IPS-15b (cell line): ENCODE results near the gene OR5K1.

Experiments
- H3K27me3 ChIP-seq: one replicate; pipeline ENCODE4 v1.6.1; 2013; ENCODE audit warnings: low read length; ENCODE audit not compliant: control insufficient read depth, insufficient read depth
- H3K36me3 ChIP-seq: one replicate; pipeline ENCODE4 v1.6.1; 2013; ENCODE audit warnings: low read length; ENCODE audit not compliant: control insufficient read depth, insufficient read depth
- H3K4me1 ChIP-seq: one replicate; pipeline ENCODE4 v1.6.1; 2013; ENCODE audit warnings: mild to moderate bottlenecking, low read length; ENCODE audit not compliant: control insufficient read depth, insufficient read depth
- H3K4me3 ChIP-seq: one replicate; pipeline ENCODE4 v1.5.1; 2013; ENCODE audit warnings: low read depth, low read length
- H3K9ac ChIP-seq: one replicate; pipeline ENCODE4 v1.6.1; 2013; ENCODE audit warnings: low read depth, mild to moderate bottlenecking, low read length
- H3K9me3 ChIP-seq: one replicate; pipeline ENCODE4 v1.6.1; 2013; ENCODE audit warnings: mild to moderate bottlenecking, low read length; ENCODE audit not compliant: control insufficient read depth, insufficient read depth

OR5K1 gene

DNA sequence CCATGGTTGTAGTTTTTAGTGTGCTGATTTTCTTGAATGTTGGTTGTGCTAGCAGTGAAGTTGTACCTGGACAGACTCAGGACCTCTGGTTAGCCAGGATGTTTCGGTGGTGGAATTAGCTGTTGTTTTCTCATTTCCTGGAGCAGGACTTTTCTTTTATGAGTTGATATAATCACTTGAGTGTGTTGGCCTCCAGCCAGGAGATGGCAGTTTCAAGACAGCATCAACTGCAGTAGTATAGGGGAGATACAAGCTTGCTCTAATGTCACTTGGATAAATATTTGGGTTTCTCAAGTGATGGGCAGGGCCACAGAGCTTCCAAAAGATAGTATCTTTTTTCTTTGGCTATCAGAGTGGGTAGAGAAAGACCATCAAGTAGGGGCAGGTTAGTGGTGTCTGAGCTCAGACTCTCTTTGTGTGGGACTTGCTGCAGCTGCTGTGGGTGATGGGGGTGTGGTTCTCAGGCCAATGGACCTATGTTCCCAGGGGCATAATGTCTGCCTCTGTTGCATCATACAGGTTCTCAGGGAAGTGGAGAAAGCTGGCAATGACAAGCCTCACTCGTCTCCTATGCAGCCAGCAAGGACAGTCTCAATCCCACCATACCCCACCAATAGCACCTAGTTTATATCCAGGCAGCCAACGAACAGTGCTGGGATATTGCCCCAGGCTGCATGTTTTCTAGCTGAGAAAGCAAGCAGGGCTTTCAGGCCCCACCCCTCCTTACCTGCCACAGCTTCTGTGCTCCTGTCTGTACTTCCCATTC lies 19.9 kb downstream of the OR5K1 start:
- peaks cover 3% of the 10 kb centered on the region for H3K4me1 ChIP-seq
- H3K9ac ChIP-seq = no peak overlapping the region
- H3K4me3 ChIP-seq = no peak overlapping the region
- H3K9me3 ChIP-seq = no peaks in the 10 kb centered on the region
- no peaks in the 10 kb centered on the region for H3K27me3 ChIP-seq
- H3K36me3 ChIP-seq = no peaks in the 10 kb centered on the region

DNA sequence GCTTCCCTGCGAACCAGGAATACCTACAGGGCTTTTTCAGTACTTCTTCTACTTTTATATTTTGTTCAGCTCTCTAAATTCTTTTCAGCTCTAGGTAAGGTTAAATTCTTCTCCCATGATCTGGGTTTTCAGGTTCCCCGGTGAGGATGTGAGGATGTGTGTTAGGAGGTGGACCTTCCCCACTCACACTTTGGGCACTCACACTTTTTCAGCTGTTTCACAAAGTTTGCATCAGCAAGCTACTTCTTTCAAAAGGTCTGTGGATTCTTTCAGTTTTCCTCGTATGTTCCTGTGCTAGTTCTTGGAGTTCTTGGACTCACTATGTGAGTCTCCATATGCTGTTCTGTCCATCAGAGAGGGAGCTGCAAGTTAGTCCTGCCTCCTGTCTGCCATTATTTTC lies 20.6 kb downstream of the OR5K1 start:
- no peaks in the 10 kb centered on the region for H3K36me3 ChIP-seq
- H3K27me3 ChIP-seq = no peaks in the 10 kb centered on the region
- H3K9ac ChIP-seq = no peak overlapping the region
- H3K9me3 ChIP-seq = no peaks in the 10 kb centered on the region
- no peak overlapping the region for H3K4me3 ChIP-seq
- H3K4me1 ChIP-seq = peaks cover 3% of the 10 kb centered on the region

DNA sequence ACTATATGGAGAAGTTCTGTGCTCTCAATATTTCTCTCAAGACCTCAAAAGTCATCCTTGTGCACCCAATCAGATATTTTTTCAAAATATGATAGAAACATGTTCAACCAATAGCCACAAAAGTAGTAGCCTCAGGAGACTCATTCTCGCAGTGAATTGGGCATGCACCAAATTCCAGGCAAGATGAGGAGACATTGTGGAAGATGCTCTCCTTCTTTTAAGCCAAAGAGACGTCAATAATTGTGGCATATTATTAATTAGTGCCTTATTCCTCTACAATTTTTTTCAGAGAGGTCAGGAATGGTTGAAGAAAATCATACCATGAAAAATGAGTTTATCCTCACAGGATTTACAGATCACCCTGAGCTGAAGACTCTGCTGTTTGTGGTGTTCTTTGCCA lies 34.4 kb downstream of the OR5K1 start, which contains the start of gene OR5K2:
OR5K2 (plus strand) TSS at position 301 of the 400 bp plus-strand sequence; CDS start at position 301, 0 bp downstream.
- Histone ChIP-seq H3K9ac (no peak within 1 kb of the TSS), H3K9me3 (no peaks in the 10 kb centered on the region), H3K4me1 (no peaks in the 10 kb centered on the region), H3K4me3 (no peak within 1 kb of the TSS), H3K36me3 (no peaks in the 10 kb centered on the region), H3K27me3 (no peaks in the 10 kb centered on the region)

DNA sequence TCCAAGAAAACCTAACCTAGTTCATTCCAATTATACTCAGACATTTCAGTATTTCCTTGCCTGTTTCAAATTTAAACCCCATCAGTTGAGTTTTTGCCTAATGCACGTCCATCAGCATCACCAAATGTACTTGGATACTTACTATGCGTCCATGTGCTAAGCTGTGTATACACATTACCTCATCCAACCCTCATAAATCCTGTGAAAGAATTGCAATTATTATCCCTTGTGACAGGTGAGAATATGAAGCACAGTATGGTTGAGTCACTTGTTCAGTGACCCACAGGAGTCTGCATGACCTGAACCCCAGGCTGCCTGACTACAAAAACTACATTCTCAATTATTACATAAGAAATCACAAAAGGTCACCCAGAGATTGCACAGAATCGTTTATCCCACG lies 37.0 kb downstream of the OR5K1 start:
- Histone ChIP-seq H3K27me3 (no peaks in the 10 kb centered on the region), H3K36me3 (no peaks in the 10 kb centered on the region), H3K9ac (no peak overlapping the region), H3K4me1 (no peaks in the 10 kb centered on the region), H3K4me3 (no peak overlapping the region), H3K9me3 (no peaks in the 10 kb centered on the region)

DNA sequence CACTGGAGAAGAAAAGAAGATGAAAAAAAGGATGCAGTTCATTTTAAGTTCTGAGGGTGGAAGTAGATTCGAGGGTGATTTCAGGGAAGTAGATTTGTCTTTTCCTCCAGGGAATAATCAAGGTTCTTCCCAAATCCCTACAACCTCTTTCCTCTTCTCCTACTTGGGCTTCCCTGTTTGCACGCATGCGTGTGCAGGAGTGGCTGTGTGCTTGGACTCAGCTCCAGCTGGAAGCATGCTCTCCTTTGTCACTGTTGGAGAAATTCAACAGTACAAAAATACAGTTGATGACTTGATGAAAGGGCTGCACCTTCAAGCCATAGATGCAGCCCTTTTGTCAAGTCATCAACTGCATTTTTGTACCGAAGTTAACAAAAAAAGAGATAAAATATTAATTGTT lies 38.3 kb downstream of the OR5K1 start:
- Histone ChIP-seq H3K4me1 (no peaks in the 10 kb centered on the region), H3K9ac (no peak overlapping the region), H3K9me3 (no peaks in the 10 kb centered on the region), H3K27me3 (no peaks in the 10 kb centered on the region), H3K4me3 (no peak overlapping the region), H3K36me3 (no peaks in the 10 kb centered on the region)

DNA sequence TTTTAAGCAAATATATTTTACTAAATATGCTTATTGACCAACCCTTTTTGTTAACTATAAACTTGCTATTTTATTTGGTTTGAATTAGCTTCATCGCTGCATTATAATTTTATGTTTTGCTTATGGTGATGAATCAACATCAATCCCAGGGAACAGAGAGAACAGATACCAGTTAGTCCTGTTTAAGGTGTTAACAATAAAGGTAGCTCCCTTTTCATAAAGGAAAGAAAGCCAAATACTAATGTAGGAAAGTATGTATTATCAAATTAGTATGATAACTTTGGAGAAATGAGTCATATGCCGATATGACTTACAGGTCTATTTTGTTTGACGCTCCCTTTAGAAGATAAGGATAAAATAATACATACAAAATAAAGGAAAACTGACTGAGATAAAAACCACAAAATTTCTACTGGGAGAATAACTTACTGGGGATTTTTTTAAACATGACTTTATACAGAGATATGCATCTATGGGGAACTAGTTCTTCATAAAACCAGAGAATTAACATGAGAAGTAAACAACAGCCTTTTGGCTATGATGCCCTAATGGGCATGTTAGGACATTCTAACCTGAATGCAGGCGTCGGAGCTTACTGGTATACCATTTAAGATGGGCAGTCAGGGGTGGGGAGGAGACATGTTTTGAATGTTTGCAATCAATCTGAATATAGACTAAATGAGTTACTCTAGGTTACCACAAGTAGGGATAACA lies 39.0 kb downstream of the OR5K1 start:
- Histone ChIP-seq H3K9ac (no peak overlapping the region), H3K36me3 (no peaks in the 10 kb centered on the region), H3K27me3 (no peaks in the 10 kb centered on the region), H3K9me3 (no peaks in the 10 kb centered on the region), H3K4me3 (no peak overlapping the region), H3K4me1 (no peaks in the 10 kb centered on the region)

DNA sequence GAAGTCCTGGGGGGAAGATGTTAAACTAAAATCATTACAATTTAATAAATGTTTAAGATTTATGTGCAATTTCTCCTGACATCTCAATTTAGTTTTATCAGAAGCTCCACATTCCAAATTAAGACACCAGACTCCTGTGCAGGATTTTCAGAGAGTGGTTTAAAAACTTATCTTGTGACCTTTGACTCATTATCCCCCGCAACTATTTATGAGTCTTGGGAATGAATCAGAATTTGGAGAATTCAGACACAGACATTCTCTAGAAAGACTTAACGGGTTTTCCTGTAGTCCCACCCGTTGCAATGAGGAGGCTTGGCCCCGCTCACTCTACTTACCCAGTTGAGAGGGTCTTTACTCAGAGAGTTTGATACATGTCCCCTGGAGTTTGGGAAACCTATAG lies 41.5 kb downstream of the OR5K1 start:
- Histone ChIP-seq H3K27me3 (no peaks in the 10 kb centered on the region), H3K4me3 (no peak overlapping the region), H3K4me1 (no peaks in the 10 kb centered on the region), H3K36me3 (no peaks in the 10 kb centered on the region), H3K9ac (no peak overlapping the region), H3K9me3 (no peaks in the 10 kb centered on the region)

DNA sequence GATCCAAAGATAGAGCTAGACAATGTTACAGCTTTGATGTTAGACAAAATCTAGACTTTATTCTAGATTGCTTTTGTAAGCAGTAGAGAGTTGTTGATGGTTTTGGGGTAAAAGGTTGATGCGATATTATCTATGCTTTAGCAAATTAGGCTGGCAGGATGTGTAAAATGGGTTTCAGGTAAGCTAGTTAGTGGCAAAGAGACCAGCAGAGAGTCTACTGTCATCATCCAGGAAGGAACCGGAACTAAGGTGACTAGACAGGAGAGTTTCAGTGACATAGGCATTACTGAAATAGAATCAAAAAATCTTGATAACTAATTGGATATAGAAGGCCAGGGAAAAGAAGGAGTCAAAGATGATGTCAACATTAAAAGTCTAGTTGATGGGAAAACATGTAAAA lies 45.6 kb downstream of the OR5K1 start:
- H3K4me1 ChIP-seq = no peaks in the 10 kb centered on the region
- no peaks in the 10 kb centered on the region for H3K36me3 ChIP-seq
- no peaks in the 10 kb centered on the region for H3K27me3 ChIP-seq
- no peak overlapping the region for H3K4me3 ChIP-seq
- H3K9me3 ChIP-seq = no peaks in the 10 kb centered on the region
- no peak overlapping the region for H3K9ac ChIP-seq

DNA sequence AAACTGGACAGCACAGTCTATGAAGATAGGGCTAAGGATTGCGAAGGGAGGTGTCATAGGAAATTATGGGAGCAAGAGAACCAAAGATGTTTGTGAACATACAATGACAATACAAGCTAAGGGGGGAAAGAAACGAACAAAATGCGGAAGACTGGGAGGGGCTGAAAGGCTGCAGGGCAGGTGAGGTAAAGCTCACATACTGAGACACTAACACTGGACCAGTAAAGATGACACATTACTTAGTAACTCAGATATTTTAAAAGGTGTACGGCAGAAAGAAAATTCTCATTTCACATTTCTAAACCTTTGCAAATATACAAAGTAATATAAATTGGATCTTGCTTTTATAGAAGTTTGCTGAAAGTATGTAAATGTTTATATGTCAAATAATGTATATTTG lies 49.6 kb downstream of the OR5K1 start:
- Histone ChIP-seq H3K9ac (no peak overlapping the region), H3K27me3 (no peaks in the 10 kb centered on the region), H3K4me3 (no peak overlapping the region), H3K36me3 (peaks cover 3% of the 10 kb centered on the region), H3K9me3 (no peaks in the 10 kb centered on the region), H3K4me1 (peaks cover 6% of the 10 kb centered on the region)

DNA sequence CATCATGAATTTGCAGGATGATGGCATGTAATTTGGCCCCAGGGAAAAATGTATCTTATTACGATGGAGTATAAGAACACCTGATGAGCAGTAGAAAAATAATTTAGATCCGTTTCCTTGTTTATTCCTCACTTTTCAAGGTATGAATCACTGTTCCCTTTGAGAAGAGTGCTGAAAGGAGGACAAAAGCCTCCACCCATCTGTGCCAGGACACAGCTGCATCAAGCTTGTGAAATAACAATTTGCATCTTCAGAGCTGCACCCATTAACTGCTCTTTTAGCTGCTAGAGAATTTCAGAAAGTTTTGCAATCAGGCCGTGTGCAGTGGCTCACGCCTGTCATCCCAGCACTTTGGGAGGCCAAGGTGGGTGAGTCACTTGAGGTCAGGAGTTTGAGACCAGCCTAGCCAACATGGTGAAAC lies 50.1 kb downstream of the OR5K1 start:
- Histone ChIP-seq H3K9ac (no peak overlapping the region), H3K27me3 (no peaks in the 10 kb centered on the region), H3K9me3 (no peaks in the 10 kb centered on the region), H3K4me1 (peaks cover 6% of the 10 kb centered on the region), H3K36me3 (peaks cover 3% of the 10 kb centered on the region), H3K4me3 (no peak overlapping the region)

DNA sequence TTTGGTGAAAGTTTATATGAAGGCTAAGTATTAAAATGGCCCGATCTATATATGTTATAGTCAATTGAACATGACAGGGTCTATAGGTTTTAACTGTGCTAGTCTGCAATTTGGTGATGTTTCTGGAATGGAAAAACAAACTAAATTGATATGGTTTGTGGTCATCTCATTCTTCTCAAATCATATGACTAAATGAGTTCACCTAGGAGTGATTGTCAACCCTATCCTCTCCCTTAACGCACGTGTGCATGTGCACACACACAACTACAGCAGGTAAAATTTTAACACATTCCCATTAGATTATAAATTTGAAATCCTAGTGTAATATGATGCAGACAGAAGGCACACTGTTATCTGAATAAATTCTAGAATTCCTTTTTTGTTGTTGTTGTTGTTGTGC lies 50.7 kb downstream of the OR5K1 start:
- Histone ChIP-seq H3K9me3 (no peaks in the 10 kb centered on the region), H3K36me3 (peaks cover 3% of the 10 kb centered on the region), H3K27me3 (no peaks in the 10 kb centered on the region), H3K9ac (no peak overlapping the region), H3K4me3 (no peak overlapping the region), H3K4me1 (peaks cover 9% of the 10 kb centered on the region)

DNA sequence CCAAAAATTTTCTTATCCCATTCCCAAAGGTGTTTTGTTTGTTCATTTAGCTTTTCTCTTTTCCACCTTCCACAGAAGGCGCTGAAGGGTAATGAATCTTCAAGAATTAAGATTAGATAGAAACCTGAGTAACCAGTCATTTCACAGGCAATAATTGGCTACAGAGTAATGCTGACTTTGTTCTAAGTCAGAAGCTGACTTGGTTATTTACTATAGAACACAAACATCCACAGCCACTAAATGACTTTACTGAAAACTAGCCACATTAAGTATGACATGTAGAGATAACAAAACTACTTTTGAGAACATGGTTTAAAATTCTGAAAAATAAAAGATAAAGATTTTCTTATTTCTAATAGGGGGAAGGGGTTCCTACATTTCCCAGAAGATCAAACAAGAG lies 51.9 kb downstream of the OR5K1 start:
- H3K4me3 ChIP-seq = no peak overlapping the region
- H3K9me3 ChIP-seq = no peaks in the 10 kb centered on the region
- peaks cover 3% of the 10 kb centered on the region for H3K36me3 ChIP-seq
- peaks cover 9% of the 10 kb centered on the region for H3K4me1 ChIP-seq
- no peak overlapping the region for H3K9ac ChIP-seq
- no peaks in the 10 kb centered on the region for H3K27me3 ChIP-seq
